Fibroblast of peridontal ligament (primary cell): ENCODE data around the gene TMSB15C.

Experiments
- DNase-seq: peaks from one replicate; pipeline ENCODE4 v3.0.0-alpha.2; 2010; ENCODE audit errors: extremely low read depth

Gene TMSB15C

GRCh38 chrX:104045642-104046041 lies 30.4 kb downstream of the TMSB15C start:
- no peak for DNase-seq

- no peak for DNase-seq
Measured at GRCh38 chrX:104041003-104041402, 35.0 kb downstream of the TMSB15C start.

- no peak for DNase-seq
Measured at GRCh38 chrX:104039689-104040505, 36.1 kb downstream of the TMSB15C start, which contains the start of gene H2BW2. Gene H2BW2 (plus strand): TSS chrX:104039956. CDS start chrX:104039995, 39 bp downstream.
